ENCODE results near the gene VPS52.
"Not testable (repeated sequence)": the region's sequence is repeated elsewhere in the genome, so short reads cannot be mapped to it uniquely, and the experiment has no call there.

VPS52 gene

DNA sequence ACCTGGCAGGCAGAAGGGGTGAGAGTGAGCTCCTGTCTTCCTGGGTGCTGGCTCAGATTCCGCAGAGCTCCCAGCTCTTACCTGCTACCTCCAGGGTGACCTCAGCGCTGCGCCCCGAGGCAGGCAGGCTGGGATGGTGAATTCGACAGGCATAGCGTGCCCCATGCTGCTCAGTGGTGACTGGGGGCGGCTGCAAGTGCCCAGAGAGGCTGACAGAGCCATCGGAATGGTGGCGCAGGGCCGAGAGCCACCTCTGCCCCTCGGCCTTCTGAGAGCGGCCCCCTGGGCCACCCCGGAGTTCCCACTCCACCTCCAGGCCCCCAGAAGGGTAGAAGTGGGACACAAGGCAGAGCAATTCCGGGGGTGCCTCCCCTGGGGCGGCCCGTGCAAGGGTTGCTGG, 32.5 kb upstream of the VPS52 start:
- no peak for DNase-seq

DNA sequence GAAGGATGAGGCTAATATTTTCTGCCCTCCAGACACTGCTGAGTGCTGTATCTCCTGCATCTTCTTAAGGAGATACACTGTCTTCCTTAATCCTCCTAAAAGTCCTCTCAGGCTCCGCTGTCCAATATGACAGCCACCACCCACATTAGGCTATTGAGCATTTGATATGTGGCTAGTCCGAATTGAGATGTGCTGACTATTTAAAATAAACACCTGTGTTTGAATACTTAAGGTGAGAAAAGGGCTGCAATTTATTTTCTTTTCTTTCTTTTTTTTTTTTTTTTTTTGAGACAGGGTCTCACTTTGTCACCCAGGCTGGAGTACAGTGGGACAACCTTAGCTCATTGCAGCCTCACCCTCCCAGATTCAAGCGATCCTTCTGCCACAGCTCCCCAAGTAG, 30.2 kb upstream of the VPS52 start:
- DNase-seq: no peak

DNA sequence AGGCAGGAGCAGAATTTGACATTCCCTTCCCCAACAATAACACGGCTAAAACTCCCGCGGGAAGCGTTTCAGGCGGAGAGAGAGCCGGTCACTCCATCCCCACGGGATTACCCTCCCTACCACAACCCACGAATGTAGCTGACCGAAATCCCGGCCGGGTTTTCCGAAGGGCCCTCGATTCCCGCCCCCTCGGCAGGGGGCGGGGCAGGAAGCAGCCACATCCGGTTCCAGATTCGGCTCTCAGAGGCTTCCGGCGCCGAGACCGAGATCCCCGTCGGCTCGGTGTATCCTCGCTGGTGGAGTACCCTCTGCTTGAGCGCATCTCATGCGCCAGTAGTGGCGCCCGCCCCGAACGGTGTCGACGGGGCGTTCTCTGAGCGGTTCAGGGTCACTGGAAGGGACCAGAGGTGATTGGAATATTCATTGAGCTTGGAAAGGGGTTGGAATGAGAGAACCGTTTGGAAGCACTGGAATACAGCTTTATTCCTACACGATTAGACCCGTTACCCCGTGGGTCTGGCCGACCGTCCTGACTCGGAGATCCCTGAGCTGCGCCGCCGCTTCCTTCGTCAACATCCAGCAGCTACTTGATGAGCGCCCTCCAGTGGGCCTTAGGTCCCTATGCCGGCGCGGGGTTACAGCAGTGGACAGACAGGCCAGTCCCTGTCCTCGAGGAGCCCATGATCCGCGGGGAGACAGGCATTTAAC, 27.7 kb upstream of the VPS52 start:
- peak; percentile 86 for DNase-seq

DNA sequence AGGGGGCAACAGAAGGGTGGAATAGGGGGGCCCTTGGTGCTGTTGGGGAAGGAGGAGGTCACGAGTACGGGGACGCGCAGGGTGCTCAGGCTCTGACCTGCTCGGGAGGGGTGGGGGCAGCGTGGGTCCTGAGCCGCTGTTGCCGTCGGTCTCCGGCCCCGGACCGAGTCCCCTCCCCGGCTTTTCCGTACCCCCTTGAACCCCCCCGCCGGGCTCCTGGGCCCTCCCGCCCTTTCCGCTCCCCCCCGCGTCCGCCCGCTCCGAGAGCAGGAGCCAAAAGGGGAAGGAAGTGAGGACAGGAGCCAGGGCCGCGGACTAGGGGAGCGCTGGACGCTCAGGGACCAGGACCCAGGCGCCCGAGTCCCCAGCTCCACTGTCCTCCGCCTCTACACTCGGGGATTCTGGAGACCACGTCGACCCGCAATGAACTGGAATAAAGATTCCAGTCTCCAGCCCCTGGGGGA, 27.1 kb upstream of the VPS52 start, which contains the start of gene RGL2:
Gene RGL2 (minus strand): TSS at position 170 of the 464 bp plus-strand sequence. CDS start 332 bp downstream, outside the sequence.
- peak; percentile 77 for DNase-seq

DNA sequence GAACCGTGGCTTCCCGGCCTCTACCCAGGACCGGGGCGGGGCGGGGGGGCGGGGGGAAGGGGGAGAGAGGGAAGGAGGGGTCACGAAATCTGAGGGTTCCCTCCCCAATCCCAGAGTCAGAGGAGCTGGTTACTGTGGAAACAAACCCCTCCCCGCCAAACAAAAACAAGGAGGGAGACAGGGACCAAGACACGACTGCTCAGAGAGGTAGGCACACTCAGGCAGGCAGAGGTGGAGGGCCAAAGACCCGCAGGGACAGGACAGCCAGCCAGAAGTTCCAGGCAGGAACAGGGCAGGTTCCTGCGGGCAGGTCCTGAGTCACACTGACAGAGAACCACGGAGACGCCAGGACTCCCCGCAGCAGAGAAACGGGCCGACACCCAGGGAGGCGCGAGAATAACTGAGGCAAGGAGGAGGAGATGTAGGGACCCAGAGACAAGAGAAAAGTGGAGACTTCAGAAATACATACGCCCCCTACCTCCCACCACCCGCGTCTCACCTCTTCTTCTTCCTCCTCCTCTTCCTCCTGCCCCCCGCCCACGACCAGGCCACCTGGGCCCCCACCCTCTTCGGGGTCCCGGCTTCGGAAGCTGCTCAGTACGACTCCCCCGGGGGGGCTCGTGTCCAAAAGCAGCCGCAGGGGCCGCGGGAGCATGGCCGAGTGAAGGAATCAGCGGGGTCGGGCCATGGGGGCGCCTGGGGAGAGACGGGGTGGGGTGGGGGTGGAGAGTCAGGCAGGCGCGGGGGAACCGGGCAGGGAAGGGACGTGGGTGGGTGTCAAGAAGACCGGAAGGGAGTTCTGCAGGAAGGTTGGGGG, 26.5 kb upstream of the VPS52 start:
- DNase-seq: peak; percentile 35

DNA sequence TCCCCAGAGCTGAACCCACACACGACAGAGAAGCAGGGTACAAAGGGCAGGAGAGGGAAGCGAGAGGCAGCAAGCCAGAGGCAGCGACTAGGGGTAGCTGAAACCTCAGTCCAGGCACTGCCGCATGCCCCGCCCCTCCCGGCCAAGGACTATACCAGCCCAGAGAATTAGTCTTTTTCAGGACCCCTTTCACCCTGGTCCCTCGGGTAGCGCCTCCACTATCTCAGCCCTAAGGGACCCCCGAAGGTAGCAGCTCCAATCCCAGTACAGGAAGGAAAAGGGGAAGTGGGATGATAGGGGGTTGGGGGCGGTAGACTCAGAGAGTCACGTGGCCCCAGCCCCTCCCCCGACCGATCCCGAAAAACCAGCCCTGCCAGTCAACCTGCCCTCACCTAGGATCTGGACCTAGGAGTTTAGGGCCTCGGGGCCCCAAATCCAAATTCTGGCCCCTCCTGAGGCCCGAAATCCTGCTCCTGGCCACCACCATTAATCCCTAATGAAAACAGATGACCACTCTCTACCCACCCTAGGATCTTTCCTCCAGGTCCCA, 25.8 kb upstream of the VPS52 start:
- no peak for DNase-seq

DNA sequence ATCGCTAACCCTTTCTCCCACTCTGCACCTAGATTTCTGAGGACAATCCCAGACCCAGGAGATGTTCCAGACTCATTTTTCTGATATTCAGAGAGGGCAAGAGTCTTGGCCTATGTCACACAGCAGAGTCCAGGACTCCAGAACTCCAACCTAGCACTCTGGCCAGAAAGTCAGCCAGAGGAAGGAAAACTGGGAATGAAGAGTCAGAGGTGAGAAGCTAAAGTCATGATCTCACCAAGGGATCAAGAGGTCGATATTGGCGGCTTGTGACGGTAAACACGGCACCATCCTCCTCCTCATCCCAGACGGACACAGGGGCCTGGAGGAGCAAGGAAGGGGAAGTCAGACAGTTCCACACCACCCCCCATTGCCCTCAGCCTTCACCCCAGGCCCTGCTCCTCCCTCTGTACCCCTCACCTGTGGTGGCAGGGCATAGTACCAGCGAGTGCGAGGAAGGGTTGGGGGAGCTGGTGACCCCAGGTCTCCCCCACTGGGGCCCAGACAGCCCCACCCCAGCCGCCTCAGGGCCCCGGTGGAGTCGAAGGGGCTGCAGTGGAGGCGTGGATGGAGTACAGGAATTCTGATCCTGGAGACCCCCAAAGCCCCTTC, 25.2 kb upstream of the VPS52 start:
- DNase-seq: no peak

GRCh38 chr6:33295621-33296369, 24.1 kb upstream of the VPS52 start:
- DNase-seq: no peak

- no peak for DNase-seq
Measured at GRCh38 chr6:33294086-33294823, 22.6 kb upstream of the VPS52 start.

- DNase-seq: no peak
Measured at GRCh38 chr6:33292996-33293682, 21.5 kb upstream of the VPS52 start.

DNA sequence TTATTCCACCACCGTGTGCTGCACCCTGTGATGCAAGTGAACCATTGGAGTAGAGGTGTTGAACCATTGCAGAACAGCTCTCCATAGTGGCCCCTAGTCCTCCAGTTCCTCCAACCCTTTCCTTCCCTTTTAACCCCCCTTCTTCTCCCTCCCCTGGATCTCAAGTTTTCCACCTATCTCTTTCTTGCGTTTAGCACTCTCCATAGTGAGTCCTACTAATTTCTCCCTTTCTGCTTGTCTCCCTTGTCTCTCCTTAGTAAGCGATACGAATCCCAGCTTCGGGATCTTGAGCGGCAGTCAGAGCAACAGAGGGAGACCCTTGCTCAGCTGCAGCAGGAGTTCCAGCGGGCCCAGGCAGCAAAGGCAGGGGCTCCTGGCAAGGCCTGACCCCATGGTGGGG, 18.8 kb upstream of the VPS52 start:
- DNase-seq: no peak

DNA sequence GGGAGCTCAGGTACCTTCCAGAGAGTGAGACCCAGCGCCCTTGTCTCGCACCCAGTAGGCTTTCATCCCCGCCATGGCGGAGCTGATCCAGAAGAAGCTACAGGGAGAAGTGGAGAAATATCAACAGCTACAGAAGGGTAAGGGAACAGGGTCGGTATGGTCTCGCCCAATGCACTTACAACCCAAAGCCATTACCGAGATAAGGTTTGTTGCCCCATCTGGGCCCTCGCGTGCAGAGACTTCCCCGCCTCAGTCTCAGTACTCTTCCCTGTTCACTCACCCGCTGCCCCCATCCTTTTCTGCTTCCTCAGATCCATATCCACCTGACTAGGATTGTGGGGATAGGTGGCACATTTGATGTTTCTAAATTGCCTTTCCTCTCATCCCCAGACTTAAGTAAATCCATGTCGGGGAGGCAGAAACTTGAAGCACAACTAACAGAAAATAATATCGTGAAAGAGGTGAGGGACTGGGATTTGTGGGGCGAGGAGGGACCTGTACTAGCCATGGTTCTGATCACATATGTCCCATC, 18.2 kb upstream of the VPS52 start:
- no peak for DNase-seq

GRCh38 chr6:33288921-33289783, 17.5 kb upstream of the VPS52 start, which contains the start of the genes PFDN6 and WDR46:
PFDN6 (plus strand) TSS chr6:33289601; CDS start chr6:33289857, 256 bp downstream.
WDR46 (minus strand) TSS chr6:33289239; CDS start chr6:33289170, 69 bp downstream.
- DNase-seq: peak; percentile 89

- no peak for DNase-seq
Measured at GRCh38 chr6:33288141-33288920, 16.7 kb upstream of the VPS52 start.

DNA sequence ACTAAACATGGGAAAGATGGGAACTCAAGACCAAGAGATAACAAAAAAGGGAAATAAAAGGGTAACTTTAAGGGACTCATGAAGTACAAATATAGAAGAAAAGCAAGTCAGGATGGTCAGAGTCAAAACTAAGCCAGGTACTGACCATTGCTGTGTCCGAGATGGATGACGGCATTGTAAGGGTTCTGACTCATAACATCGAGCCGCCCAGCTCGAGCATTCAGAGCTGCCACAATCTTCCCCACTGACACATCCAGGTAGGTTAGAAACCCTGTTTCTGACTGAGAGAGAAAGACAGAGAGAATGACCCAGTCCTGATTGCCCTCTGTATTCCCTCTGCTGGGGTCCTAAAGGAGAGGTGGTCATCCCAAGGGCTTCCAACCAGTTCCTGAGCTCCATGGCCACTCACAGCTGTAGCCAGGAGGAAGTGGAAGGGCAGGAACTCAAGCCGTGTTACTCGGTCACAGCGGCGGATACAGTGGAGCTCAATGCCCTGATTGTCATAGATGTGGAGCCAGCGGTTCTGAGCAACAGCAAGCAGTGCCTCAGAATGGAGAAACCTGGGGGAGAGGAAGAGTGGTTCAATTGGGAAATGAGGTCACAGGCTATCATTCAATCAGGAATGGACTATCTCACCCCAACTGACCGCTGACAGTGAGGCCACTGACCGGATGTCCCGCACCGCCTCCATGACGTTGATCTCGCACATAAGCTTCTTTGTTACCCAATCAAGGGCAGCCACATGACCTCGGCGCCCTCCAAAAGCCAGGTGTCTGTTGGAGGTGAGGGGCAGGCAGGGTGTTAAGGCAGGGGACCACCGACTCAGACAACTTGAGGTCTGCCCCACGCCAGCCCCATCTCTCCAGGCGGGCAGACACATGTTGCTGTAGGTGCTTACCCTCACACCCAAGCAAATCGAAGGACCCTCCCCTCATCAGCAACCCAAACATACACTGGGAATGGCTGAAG, 15.6 kb upstream of the VPS52 start:
- no peak for DNase-seq

DNA sequence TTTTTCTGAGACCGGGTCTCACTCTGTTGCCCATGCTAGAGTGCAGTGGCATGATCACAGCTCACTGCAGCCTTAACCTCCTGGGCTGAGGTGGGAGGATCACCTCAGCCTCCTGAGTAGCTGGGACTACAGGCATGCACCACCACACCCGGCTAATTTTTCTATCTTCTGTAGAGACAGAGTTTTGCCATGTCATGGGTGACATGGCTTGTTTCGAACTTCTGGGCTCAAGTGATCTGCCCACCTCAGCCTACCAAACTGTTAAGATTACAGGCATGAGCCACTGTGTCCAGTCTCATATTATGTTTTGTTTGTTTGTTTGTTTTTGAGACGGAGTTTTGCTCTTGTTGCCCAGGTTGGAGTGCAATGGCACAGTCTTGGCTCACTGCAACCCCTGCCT, 13.5 kb upstream of the VPS52 start:
- not testable (repeated sequence) for DNase-seq

- DNase-seq: no peak
Measured at GRCh38 chr6:33280539-33280938, 8.9 kb upstream of the VPS52 start.
